H7 (cell line): Measurements from ENCODE around the gene EXOSC1. TPM values are rescaled to one million over a fixed set of nuclear protein-coding genes. Genes with fewer than 3 reads are reported as not detected.
"Not testable (repeated sequence)": the region's sequence is repeated elsewhere in the genome, so short reads cannot be mapped to it uniquely, and the experiment has no call there.

Experiments used
- DNase-seq: peaks from one replicate; pipeline ENCODE4 v3.0.0; 2012
- H3K27me3 ChIP-seq: 2 replicates; pipeline ENCODE4 v1.6.0; 2011; ENCODE audit warnings: mild to moderate bottlenecking, low read length; ENCODE audit not compliant: control insufficient read depth, insufficient read depth
- H3K36me3 ChIP-seq: replicated peaks from 2 replicates; pipeline ENCODE4 v1.5.1; 2011; ENCODE audit warnings: low read length; ENCODE audit not compliant: control insufficient read depth, insufficient read depth
- H3K4me3 ChIP-seq: 2 replicates; pipeline ENCODE4 v1.5.1; 2011; ENCODE audit warnings: low read depth, mild to moderate bottlenecking, control low read depth, low read length, moderate library complexity; ENCODE audit not compliant: insufficient read depth
- total RNA-seq: library from RNA; depleted of rRNA; stranded (reverse); fragments of >200 nt; shearing (Covaris generic); gene quantifications from 2 replicates; pipeline ENCODE4 v1.2.3, GENCODE V29; 2014; rRNA removed

The EXOSC1 gene, protein sequence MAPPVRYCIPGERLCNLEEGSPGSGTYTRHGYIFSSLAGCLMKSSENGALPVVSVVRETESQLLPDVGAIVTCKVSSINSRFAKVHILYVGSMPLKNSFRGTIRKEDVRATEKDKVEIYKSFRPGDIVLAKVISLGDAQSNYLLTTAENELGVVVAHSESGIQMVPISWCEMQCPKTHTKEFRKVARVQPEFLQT
- total RNA-seq, result 71.8 and 84.5 TPM in 2 replicates

- H3K4me3 ChIP-seq, result peak within 1 kb of the TSS; percentile 91
- H3K27me3 ChIP-seq, result no peaks in the 10 kb centered on the region
- H3K36me3 ChIP-seq, result no peaks in the 10 kb centered on the region
- peak; percentile 99 for DNase-seq
Measured at GRCh38 chr10:97445722-97446639, at the start of gene EXOSC1, which contains the start of gene ZDHHC16. TSS of gene EXOSC1 (minus strand) at chr10:97446006. CDS start at chr10:97445985, 21 bp downstream. TSS of gene ZDHHC16 (plus strand) at chr10:97446175. CDS start at chr10:97451676, 5,501 bp downstream.

- H3K27me3 ChIP-seq, result peaks cover 4% of the 10 kb centered on the region
- peak; percentile 76 for DNase-seq
- no peak overlapping the region for H3K4me3 ChIP-seq
- H3K36me3 ChIP-seq, result peaks cover 2% of the 10 kb centered on the region; the same call in 1 of the 2 replicates
Measured at GRCh38 chr10:97494863-97495506, 49.2 kb upstream of the EXOSC1 start.

- Histone ChIP-seq H3K27me3 (no peaks in the 10 kb centered on the region), H3K4me3 (no peak overlapping the region), H3K36me3 (peaks cover 2% of the 10 kb centered on the region; the same call in 1 of the 2 replicates)
- no peak for DNase-seq
Measured at GRCh38 chr10:97494151-97494550, 48.3 kb upstream of the EXOSC1 start.

GRCh38 chr10:97490592-97490991 lies 44.8 kb upstream of the EXOSC1 start:
- Histone ChIP-seq H3K4me3 (no peak overlapping the region), H3K36me3 (peaks cover 2% of the 10 kb centered on the region; the same call in 1 of the 2 replicates), H3K27me3 (no peaks in the 10 kb centered on the region)
- no peak for DNase-seq

- no peaks in the 10 kb centered on the region for H3K27me3 ChIP-seq
- peaks cover 4% of the 10 kb centered on the region for H3K36me3 ChIP-seq
- DNase-seq, result no peak
Measured at GRCh38 chr10:97485647-97486281, 40.0 kb upstream of the EXOSC1 start.

GRCh38 chr10:97483921-97484320 lies 38.1 kb upstream of the EXOSC1 start:
- no peak for DNase-seq
- peaks cover 7% of the 10 kb centered on the region for H3K36me3 ChIP-seq
- H3K4me3 ChIP-seq, result no peak overlapping the region
- no peaks in the 10 kb centered on the region for H3K27me3 ChIP-seq

More at GRCh38 chr10:97485647-97486281, 40.0 kb upstream of the EXOSC1 start:
- no peak overlapping the region for H3K4me3 ChIP-seq

- Histone ChIP-seq H3K4me3 (no peak overlapping the region), H3K27me3 (no peaks in the 10 kb centered on the region), H3K36me3 (peaks cover 8% of the 10 kb centered on the region)
- no peak for DNase-seq
Measured at GRCh38 chr10:97483506-97483905, 37.7 kb upstream of the EXOSC1 start.

DNA sequence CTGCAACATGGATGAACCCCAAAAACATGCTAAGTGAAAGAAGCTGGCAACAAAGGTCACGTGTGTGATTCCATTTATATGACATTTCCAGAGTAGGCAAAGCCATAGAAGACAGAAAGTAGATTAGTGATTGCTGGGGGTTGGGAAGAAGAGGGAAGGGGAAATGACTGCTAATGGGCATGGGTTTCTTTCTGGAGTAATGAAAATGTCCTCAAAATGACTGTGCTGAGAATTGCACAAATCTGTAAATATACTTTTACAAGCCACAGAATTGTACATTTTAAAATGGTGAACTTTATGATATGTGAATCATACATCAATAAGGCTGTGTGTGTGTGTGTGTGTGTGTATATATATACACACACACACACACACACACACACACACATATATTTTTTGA lies 36.6 kb upstream of the EXOSC1 start:
- Histone ChIP-seq H3K27me3 (no peaks in the 10 kb centered on the region), H3K36me3 (peaks cover 16% of the 10 kb centered on the region), H3K4me3 (no peak overlapping the region)
- DNase-seq, result no peak

DNA sequence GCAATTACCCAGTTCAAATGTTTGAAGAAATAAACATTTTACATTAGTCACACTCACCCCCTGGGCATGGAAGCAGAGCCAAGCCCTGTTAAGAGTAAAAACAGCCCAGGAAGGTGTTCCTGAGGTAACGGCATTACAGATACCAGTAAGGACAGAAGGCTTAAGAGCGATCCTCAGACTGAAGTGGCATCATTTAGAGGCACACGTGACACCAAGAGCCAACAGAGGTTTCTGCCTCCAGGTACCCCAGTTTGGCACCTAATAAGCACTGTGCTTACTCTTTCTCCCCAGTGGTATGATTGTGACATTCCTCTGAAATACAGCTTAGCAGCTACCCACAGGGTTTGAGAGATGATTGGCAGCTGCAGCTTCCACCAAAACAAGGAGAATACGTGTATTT lies 35.3 kb upstream of the EXOSC1 start:
- H3K4me3 ChIP-seq, result no peak overlapping the region
- no peaks in the 10 kb centered on the region for H3K27me3 ChIP-seq

GRCh38 chr10:97479939-97480338 lies 34.1 kb upstream of the EXOSC1 start:
- DNase-seq, result peak; percentile 78
- H3K27me3 ChIP-seq, result no peaks in the 10 kb centered on the region
- H3K4me3 ChIP-seq, result no peak overlapping the region
- H3K36me3 ChIP-seq, result peaks cover 29% of the 10 kb centered on the region

More for the DNA sequence above, 35.3 kb upstream of the EXOSC1 start:
- no peak for DNase-seq
- H3K36me3 ChIP-seq, result peaks cover 26% of the 10 kb centered on the region

GRCh38 chr10:97479410-97479809 lies 33.6 kb upstream of the EXOSC1 start:
- peaks cover 29% of the 10 kb centered on the region for H3K36me3 ChIP-seq
- H3K4me3 ChIP-seq, DNase-seq, H3K27me3 ChIP-seq: not testable (repeated sequence)

DNA sequence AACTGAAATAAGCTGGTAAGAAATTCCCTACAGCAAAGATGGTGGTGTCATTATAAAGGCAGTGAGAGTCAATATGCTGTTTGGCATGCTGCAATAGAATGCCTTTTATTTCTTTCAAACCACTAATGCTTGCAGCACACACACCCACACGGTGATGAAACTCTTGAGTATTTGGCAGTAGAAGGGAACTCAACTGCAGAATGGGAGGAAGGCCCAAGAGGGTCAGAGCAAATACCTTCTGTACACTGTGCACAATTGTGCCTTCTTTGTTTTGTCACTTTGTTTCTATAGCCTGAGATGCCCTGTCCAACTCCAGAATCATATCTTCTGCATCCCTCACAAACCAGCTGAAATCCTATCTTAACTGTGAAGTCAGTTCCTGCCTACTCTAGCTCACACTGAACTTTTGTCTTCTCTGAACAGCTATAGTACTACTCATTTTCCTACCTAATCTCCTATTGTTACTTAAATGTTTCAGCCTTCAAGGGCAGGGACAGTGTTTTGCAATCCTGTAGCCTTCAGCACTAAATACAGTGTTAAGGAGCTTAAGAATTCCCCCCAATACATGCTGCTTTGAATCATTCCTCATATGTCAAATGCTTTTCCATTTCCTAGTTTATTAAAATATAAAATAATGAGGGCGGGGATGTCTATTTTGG lies 30.3 kb upstream of the EXOSC1 start:
- no peaks in the 10 kb centered on the region for H3K27me3 ChIP-seq
- peaks cover 31% of the 10 kb centered on the region for H3K36me3 ChIP-seq
- H3K4me3 ChIP-seq, result no peak overlapping the region
- DNase-seq, result no peak

GRCh38 chr10:97474918-97475317 lies 29.1 kb upstream of the EXOSC1 start:
- Histone ChIP-seq H3K4me3 (no peak overlapping the region), H3K36me3 (peaks cover 40% of the 10 kb centered on the region), H3K27me3 (no peaks in the 10 kb centered on the region)
- no peak for DNase-seq

GRCh38 chr10:97468781-97469180 lies 23.0 kb upstream of the EXOSC1 start:
- H3K4me3 ChIP-seq, DNase-seq, H3K27me3 ChIP-seq: not testable (repeated sequence)
- H3K36me3 ChIP-seq, result peaks cover 50% of the 10 kb centered on the region
